ENCODE results near the gene WDSUB1.

GRCh38 chr2:159262904-159263303, 23.6 kb downstream of the WDSUB1 start:
- no peak for TF ChIP-seq CTCF (IDR thresholded peaks at IDR 0.05)
- TF ChIP-seq POLR2A (IDR thresholded peaks at IDR 0.05): no peak

All from testis (tissue), 2 donors.